ENCODE results near the gene RNF213. TPM values are rescaled to one million over a fixed set of nuclear protein-coding genes. Genes with fewer than 3 reads are reported as not detected.

The RNF213 gene
- total RNA-seq, 2 donors from 2014 or later: 150 to 174 TPM

- H3K27me3 ChIP-seq (replicated peaks; ENCODE audit: insufficient read depth): no peaks in the 10 kb centered on the region
- H3K27ac ChIP-seq: no peak overlapping the region
- no peak for TF ChIP-seq CTCF (IDR thresholded peaks at IDR 0.05)
- no peak for DNase-seq (ENCODE audit: low spot score)
- no peak for ATAC-seq (ENCODE audit: insufficient number of reproducible peaks, low FRiP score, low read depth)
- no peaks in the 10 kb centered on the region for H3K9me3 ChIP-seq
- H3K4me1 ChIP-seq (ENCODE audit: control insufficient read depth in 1 of 2, low read depth in 2 of 2): peaks cover 2% of the 10 kb centered on the region in 2 donors
- no peak overlapping the region for H3K4me3 ChIP-seq
- peaks cover 41% of the 10 kb centered on the region for H3K36me3 ChIP-seq
Measured at GRCh38 chr17:80214012-80214877, 46.4 kb upstream of the RNF213 start.

GRCh38 chr17:80214878-80215210 lies 45.8 kb upstream of the RNF213 start:
- peaks cover 4 to 8% of the 10 kb centered on the region in 2 donors for H3K4me1 ChIP-seq (ENCODE audit: control insufficient read depth in 1 of 2, low read depth in 2 of 2)
- no peak for DNase-seq (ENCODE audit: low spot score)
- peaks cover 39% of the 10 kb centered on the region for H3K36me3 ChIP-seq
- TF ChIP-seq CTCF (IDR thresholded peaks at IDR 0.05): no peak
- H3K27ac ChIP-seq: no peak overlapping the region
- no peaks in the 10 kb centered on the region for H3K27me3 ChIP-seq (replicated peaks; ENCODE audit: insufficient read depth)
- no peak overlapping the region for H3K4me3 ChIP-seq
- H3K9me3 ChIP-seq: no peaks in the 10 kb centered on the region
- ATAC-seq (ENCODE audit: insufficient number of reproducible peaks, low FRiP score, low read depth): no peak

- H3K36me3 ChIP-seq: peaks cover 25% of the 10 kb centered on the region
Measured at GRCh38 chr17:80216473-80217456, 43.9 kb upstream of the RNF213 start.

GRCh38 chr17:80217703-80218362 lies 42.8 kb upstream of the RNF213 start:
- ATAC-seq (ENCODE audit: insufficient number of reproducible peaks, low FRiP score, low read depth): no peak
- Histone ChIP-seq H3K4me1 (ENCODE audit: control insufficient read depth in 1 of 2, low read depth in 2 of 2) (peaks cover 4 to 25% of the 10 kb centered on the region in 2 donors), H3K27me3 (replicated peaks; ENCODE audit: insufficient read depth) (no peaks in the 10 kb centered on the region), H3K36me3 (peaks cover 22% of the 10 kb centered on the region), H3K4me3 (no peak overlapping the region), H3K27ac (no peak overlapping the region), H3K9me3 (no peaks in the 10 kb centered on the region)
- no peak for DNase-seq (ENCODE audit: low spot score)
- no peak for TF ChIP-seq CTCF (IDR thresholded peaks at IDR 0.05)

More at GRCh38 chr17:80216473-80217456, 43.9 kb upstream of the RNF213 start:
- Histone ChIP-seq H3K4me3 (no peak overlapping the region), H3K9me3 (no peaks in the 10 kb centered on the region), H3K4me1 (ENCODE audit: control insufficient read depth in 1 of 2, low read depth in 2 of 2) (peaks cover 4 to 17% of the 10 kb centered on the region in 2 donors), H3K27ac (no peak overlapping the region), H3K27me3 (replicated peaks; ENCODE audit: insufficient read depth) (no peaks in the 10 kb centered on the region)
- no peak for DNase-seq (ENCODE audit: low spot score)
- ATAC-seq (ENCODE audit: insufficient number of reproducible peaks, low FRiP score, low read depth): no peak
- TF ChIP-seq CTCF (IDR thresholded peaks at IDR 0.05): no peak
